HL-60 (cell line): ENCODE data around the gene KCNAB3.

Experiments used
- DNase-seq, 2 experiments: peaks; one replicate each; pipeline ENCODE4 v3.0.0-alpha.2; 2010 to 2020; ENCODE audit warnings: low read depth in 1 of 2, low spot score in 1 of 2
- H3K27ac ChIP-seq: fragments of 250-450 bp; sonication (Bioruptor Pico); replicated peaks from 2 replicates; pipeline ENCODE4 v1.5.1; 2020; ENCODE audit warnings: mild to moderate bottlenecking, moderate library complexity
- H3K27me3 ChIP-seq: fragments of 250-450 bp; sonication (Bioruptor Pico); 2 replicates; pipeline ENCODE4 v1.5.1; 2021; ENCODE audit warnings: mild to moderate bottlenecking, moderate library complexity; ENCODE audit not compliant: insufficient read depth, poor library complexity, severe bottlenecking
- H3K4me3 ChIP-seq: replicated peaks from 2 replicates; pipeline ENCODE4 v1.5.1; 2011; ENCODE audit warnings: mild to moderate bottlenecking, control low read depth, low read length; ENCODE audit not compliant: insufficient read depth
- GABPA ChIP-seq: IDR thresholded peaks from 2 replicates; pipeline ENCODE4 v1.6.1; 2012; ENCODE audit warnings: low read depth
- POLR2AphosphoS5 ChIP-seq: IDR thresholded peaks from 2 replicates; pipeline ENCODE4 v1.6.1; 2012; ENCODE audit warnings: low read depth
- REST ChIP-seq: IDR thresholded peaks from 2 replicates; pipeline ENCODE4 v1.6.1; 2012; ENCODE audit warnings: low read depth; ENCODE audit not compliant: insufficient replicate concordance
- SPI1 ChIP-seq: IDR thresholded peaks from 2 replicates; pipeline ENCODE4 v1.6.1; 2012; ENCODE audit warnings: low read depth, mild to moderate bottlenecking, borderline replicate concordance
- TF ChIP-seq, protein P1 (sequence below): IDR thresholded peaks from one replicate; pipeline ENCODE4 v1.5.1; 2011; ENCODE audit warnings: low read length, control low read depth, inconsistent platforms; ENCODE audit not compliant: insufficient read depth

KCNAB3 gene

DNA sequence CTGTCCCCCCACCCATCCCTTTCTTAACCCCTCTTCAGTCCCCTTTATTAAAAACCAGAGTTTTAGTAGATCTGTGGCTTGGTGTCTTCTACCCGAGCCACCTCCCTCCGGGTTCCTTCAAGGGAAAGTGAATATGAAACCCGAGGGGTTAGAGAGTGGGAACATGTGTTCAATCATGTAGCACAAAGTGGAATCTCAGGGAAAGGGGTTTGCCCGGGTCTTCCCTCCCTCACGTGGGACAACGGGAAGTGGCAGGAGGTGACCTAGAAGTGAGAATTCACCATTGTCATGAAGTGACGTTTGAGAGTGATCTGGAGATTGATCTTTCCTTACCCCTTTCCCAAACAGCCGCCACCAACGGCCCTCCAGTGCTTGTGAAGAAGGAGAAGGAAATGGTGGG lies 18.5 kb downstream of the KCNAB3 start:
- TF ChIP-seq GABPA, result no peak
- no peak for TF ChIP-seq SPI1
- no peak for TF ChIP-seq REST
- no peak for TF ChIP-seq POLR2AphosphoS5
- TF ChIP-seq, protein P1, sequence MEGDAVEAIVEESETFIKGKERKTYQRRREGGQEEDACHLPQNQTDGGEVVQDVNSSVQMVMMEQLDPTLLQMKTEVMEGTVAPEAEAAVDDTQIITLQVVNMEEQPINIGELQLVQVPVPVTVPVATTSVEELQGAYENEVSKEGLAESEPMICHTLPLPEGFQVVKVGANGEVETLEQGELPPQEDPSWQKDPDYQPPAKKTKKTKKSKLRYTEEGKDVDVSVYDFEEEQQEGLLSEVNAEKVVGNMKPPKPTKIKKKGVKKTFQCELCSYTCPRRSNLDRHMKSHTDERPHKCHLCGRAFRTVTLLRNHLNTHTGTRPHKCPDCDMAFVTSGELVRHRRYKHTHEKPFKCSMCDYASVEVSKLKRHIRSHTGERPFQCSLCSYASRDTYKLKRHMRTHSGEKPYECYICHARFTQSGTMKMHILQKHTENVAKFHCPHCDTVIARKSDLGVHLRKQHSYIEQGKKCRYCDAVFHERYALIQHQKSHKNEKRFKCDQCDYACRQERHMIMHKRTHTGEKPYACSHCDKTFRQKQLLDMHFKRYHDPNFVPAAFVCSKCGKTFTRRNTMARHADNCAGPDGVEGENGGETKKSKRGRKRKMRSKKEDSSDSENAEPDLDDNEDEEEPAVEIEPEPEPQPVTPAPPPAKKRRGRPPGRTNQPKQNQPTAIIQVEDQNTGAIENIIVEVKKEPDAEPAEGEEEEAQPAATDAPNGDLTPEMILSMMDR, result no peak
- Histone ChIP-seq H3K27me3 (no peaks in the 10 kb centered on the region), H3K4me3 (no peak overlapping the region), H3K27ac (no peak overlapping the region; the same call in 1 of the 2 replicates)
- no peak for DNase-seq

DNA sequence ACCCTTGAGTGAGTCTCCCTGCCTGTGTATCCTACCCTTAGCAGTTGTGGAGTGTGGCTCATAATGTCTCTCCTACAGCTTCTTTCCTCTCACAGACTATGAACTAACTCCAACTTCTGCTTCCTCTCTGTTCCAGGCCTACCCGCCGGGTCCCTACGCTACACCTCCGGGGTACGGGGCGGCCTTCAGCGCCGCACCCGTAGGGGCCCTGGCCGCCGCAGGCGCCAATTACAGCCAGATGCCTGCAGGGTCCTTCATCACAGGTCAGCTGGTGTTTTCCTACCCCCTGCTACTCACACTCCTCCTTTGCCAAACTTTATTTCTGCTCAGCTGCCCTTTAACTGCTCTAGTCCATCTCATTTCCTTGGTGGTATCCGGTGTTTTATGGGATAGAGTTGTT lies 18.9 kb downstream of the KCNAB3 start:
- TF ChIP-seq REST (no peak), SPI1 (no peak), POLR2AphosphoS5 (no peak), GABPA (no peak)
- TF ChIP-seq, protein P1, result no peak
- peak in 1 of 2 experiments; percentile 7 for DNase-seq
- Histone ChIP-seq H3K27me3 (no peaks in the 10 kb centered on the region), H3K4me3 (no peak overlapping the region), H3K27ac (no peak overlapping the region; the same call in 1 of the 2 replicates)

DNA sequence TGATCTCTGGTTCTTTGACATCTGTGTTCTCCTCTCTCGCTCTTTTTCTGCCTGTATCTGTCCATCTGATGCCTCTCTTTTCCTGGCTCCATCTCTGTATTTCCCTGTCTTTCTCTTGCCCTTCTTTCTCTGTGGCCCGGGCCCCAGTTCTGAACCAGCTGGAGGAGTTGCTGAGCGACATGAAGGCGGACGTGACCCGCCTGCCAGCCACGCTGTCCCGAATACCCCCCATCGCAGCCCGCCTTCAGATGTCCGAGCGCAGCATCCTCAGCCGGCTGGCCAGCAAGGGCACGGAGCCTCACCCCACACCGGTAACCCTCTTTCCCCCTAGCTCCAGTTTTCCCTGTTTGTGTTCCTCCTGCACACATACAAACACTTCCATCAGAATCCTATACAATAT lies 19.4 kb downstream of the KCNAB3 start:
- no peaks in the 10 kb centered on the region for H3K27me3 ChIP-seq
- no peak for DNase-seq
- TF ChIP-seq SPI1, result no peak
- no peak for TF ChIP-seq REST
- TF ChIP-seq GABPA, result no peak
- H3K27ac ChIP-seq, result no peak overlapping the region
- no peak overlapping the region for H3K4me3 ChIP-seq

- Histone ChIP-seq H3K27ac (no peak overlapping the region), H3K27me3 (no peaks in the 10 kb centered on the region), H3K4me3 (no peak overlapping the region)
- TF ChIP-seq GABPA (no peak), POLR2AphosphoS5 (no peak), SPI1 (no peak), REST (no peak)
- TF ChIP-seq, protein P1, result no peak
- DNase-seq, result no peak
These were observed 20.6 kb downstream of the KCNAB3 start for GRCh38 chr17:7909089-7909488.
